Dermis blood vessel endothelial cell (primary cell): Measurements from ENCODE around the gene LIN9. TPM values are rescaled to one million over a fixed set of nuclear protein-coding genes. Genes with fewer than 3 reads are reported as not detected.
"Not testable (repeated sequence)": the region's sequence is repeated elsewhere in the genome, so short reads cannot be mapped to it uniquely, and the experiment has no call there.

Experiments
- DNase-seq: peaks from one replicate; pipeline ENCODE4 v3.0.0; 2010
- total RNA-seq: library from RNA; depleted of rRNA; stranded (reverse); fragments of >200 nt; gene quantifications from 2 replicates; pipeline ENCODE4 v1.2.3, GENCODE V29; 2014

LIN9 gene
- total RNA-seq, 1 donor from 2014 or later, result 5.8 TPM

DNA sequence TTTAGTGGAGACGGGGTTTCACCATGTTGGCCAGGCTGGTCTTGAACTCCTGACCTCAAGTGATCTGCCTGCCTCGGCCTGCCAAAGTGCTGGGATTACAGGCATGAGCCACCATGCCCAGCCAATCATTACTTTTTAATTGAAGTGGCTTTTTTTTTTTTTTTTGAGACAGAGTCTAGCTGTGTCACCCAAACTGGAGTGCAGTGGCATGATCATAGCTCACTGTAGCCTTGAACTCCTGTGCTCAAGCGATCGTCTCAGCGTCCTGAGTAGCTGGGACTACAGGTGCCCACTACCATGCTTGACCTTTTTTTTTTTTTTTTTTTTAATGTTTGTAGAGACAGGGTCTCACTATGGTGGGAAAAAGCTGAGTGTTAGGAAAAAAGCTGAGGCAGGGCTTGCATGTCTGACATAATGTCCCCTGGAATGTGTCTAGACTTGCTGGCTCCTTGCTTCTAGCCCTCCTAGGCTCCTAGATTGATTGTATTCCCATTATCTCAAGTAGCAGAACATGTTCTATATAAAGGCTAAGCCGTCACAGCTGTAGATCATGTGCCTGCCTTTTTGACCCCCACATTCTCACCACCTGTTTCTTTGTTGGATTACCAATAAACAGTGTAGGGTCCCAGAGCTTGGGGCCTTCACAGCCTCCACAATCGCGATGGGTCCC lies 36.6 kb downstream of the LIN9 start:
- DNase-seq, result not testable (repeated sequence)

DNA sequence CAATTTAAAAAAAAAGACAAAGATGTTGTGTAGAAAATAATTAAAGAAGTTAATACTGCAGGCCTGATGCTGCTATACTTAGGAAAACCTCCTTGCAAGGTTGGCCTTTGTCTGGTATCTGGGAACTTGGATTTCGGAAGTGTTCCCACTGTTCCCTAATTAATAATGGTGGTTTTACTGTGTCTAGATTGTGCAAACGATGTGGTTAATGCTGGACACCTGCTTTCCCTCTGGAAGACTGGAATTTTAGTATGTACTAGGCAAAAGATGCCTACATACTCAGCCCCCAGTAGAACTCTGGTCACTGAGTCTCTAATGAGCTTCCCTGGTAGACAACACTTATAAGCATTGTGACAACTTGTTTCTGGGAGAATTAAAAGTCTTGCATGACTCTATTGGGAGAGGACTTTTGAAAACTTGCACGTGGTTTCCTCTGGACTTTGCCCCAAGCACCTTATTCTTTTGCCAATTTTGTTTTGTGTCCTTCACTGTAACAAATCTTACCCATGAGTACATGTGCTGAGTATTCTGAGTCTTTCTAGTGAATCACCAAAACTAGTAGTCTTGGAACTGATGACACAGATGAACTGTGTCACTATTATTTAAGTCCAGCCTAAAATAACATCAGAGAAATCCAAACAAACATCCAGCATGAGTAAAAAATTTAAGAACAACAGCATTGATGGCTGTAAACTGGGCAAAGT lies 40.4 kb downstream of the LIN9 start:
- peak; percentile 5 for DNase-seq

DNA sequence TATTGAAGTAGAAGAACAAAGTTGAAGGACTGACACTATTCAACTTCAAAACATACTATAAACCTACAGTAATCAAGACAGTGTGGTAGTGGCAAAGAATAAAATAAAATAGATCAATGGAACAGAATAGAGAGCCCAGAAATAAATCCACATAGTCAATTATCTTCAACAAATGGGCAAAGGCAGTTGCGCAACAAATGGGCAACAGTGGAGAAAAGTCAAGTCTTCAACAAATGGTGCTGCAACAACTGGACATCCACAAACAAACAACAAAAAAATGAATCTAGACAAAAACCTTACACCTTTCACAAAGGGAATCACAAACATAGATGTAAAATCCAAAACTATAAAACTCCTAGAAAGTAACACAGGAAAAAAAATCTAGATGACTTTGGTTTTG lies 47.1 kb downstream of the LIN9 start:
- DNase-seq, result no peak

DNA sequence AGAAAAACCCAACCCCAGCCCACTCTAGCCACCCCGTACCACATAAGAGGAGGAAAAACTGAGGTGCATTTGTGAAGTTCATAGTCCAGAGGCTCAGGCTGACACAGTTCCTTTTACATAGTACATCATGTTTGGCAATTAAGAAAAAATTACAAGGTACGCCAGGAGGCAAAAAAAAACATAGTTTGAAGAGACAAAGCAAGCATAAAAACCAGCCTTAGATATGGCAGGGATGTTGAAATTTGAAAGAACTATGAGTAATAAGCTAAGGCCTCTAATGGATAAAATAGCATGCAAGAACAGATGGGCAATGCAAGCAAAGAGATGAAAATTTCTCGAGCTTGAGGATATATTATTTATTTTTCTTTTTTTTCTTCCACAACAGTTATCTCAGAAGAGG lies 53.6 kb downstream of the LIN9 start:
- DNase-seq, result no peak

DNA sequence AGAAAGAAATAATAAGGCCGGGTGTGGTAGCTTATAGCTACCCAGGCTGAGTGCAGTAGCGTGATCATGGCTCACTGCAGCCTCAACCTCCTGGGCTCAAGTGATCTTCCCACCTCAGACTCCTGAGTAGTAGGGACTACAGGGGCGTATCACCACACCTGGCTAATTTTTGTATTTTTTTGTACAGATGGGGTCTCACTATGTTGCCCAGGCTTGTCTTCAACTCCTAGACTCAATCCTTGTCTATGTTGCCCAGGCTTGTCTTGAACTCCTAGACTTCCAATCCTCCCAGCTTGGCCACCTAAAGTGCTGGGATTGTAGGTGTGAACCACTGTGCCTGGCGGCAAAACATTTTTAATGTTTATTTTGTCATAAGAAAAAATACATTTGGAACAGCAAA lies 55.0 kb downstream of the LIN9 start:
- DNase-seq, result no peak

DNA sequence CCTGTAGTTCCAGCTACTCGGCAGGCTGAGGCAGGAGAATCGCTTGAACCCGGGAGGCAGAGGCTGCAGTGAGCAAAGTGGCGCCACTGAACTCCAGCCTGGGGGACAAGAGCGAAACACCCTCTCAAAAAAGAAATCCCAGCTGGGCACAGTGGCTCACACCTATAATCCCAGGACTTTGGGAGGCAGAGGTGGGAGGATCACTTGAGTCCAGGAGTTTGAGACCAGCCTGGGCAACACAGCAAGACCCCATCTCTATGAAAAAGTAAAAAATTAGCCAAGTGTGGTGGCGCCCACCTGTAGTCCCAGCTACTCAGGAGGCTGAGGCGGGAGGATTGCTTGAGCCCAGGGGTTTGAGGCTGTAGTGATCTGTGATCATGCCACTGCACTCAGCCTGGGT lies 56.1 kb downstream of the LIN9 start:
- not testable (repeated sequence) for DNase-seq

DNA sequence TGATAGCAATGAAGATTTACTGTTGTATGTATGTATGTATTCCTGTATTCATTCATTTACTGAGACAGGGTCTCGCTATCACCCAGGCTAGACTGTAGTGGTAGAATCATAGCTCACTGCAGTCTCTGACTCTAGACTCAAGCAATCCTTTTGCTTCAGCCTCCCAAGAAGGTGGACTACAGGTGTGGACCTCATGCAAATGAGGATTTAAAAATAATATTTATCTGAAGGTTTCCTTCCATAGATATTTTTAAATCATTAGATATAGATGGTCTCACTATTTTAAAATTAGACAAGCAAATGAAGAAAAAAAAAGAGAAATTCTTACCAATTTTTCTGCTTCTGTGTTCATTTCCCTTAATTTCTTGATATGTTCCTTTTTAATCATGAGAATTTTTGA lies 58.5 kb downstream of the LIN9 start:
- no peak for DNase-seq

DNA sequence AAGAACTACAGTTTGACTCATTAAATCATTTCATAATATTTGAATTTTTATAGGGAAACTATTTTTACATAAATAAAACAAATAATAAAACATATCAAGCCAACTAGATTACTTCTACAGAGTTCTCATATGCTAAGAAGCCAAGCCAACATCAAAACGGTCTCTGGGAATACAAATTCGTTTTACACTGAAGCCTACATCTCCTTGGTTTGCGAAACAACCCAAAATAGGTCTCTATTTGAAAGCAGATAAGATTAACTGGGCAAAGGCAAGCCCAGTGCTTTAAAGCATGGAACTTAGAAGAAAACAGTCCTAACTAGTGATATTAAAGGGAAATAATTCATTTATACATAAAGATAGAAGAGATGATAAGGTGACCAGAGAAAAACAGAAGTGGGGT lies 60.2 kb downstream of the LIN9 start:
- no peak for DNase-seq

DNA sequence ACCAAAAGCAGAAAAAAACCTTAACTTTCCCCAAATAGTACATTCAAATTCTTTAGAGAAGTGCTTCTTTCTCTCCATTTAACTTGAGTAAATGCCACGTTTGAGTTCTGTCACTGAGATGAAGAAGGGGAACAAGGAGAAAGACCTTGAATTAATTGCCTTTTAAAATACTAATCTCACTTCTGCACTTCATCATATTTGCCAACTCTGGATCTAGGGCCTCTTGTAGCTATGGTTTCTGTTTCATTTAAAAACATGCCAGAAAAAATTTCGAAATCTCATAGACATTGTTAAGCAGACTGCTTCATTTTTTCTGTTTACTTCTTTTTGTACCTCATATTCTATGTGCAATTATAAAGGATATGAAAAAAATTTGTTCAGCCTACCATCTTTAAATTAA lies 60.9 kb downstream of the LIN9 start:
- DNase-seq, result no peak

DNA sequence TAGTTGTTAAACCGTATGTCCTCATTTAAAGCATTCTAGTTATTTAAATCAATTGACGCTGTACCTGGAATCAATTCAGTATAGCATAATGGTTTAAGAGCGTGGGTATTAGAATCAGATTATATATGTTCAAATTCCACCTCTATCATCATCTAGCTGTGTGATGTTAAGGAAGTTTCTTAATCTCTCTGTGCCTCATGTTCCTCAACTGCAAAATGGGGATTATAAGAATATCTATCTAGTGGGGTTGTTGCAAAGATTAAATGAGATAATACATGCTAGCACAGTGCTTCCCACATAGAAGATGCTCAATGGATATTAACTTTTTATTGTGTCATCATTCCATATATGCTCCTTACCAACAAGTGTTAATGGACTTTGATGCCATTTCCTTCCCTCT lies 69.5 kb downstream of the LIN9 start:
- DNase-seq, result no peak

DNA sequence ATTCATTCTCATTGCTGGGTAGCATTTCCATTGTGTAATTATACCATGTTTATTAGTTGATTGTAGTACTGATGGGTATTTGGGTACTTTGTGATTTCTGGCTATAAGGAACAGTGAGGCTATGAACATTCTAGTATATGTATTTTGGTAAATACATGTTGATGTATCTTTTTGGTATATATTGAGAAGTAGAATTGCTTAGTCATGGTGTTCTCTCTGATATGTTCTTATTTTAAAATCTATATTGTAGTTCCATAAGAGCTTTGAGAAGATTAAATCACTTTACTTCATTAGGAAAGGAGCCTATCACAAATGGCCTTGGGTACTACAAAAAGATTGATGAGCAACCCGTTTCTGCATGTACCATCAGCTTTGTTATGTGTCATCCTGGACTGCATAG lies 72.1 kb downstream of the LIN9 start:
- no peak for DNase-seq

DNA sequence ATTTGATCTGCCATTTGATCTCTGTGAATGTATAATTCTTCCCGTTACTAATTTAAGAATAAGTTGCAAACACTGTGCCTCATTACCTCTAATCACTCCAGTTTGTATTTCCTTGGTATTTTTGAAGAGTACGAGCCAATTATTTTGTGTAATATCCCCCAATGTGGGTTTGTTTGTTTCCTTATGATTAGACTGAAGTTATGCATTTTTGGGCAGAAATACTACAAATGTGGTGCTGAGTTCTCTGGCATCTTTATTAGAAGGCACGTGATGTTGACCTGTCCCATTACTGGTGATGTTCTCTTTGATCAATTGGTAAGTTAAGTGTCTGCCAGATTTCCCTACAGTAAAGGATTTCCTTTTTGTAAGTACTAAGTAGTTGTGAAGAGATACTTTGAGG lies 75.2 kb downstream of the LIN9 start:
- DNase-seq, result no peak

DNA sequence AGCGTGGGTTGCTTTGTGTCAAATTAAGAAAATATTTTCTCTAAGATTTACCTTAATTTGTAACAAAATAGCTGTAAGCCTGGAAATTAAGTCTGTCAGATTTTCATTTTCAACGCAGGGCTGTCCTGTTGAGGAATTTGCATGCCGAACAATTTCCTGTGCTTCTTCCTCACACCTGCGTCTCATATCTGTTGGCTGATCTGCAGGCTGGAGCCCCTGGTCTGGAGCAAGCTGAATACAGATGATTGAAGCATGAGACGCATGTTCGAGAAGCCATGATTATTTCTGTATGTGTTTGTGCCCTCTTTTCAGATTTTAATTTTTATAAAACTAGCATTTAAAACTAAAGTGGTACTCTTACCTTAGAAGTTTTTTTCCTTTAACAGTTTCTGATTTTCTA lies 75.7 kb downstream of the LIN9 start:
- DNase-seq, result no peak

DNA sequence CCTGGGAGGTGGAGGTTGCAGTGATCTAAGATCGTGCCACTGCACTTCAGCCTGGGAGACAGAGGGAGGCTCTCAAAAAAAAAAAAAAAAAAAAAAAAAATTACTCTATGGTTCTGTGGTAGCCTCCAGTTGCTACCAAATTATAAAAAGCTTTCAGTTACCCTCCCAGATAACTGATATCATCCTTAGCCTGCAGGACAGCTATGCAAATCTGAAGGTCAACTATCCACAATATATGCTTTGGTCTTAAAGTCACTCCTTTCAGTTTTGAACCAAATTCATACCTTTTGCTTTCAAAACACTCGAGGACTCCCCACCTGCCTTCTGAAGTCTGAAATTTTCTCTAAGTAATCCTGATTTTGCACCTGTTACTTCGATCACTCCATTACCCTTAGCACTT lies 82.4 kb downstream of the LIN9 start:
- DNase-seq, result no peak

DNA sequence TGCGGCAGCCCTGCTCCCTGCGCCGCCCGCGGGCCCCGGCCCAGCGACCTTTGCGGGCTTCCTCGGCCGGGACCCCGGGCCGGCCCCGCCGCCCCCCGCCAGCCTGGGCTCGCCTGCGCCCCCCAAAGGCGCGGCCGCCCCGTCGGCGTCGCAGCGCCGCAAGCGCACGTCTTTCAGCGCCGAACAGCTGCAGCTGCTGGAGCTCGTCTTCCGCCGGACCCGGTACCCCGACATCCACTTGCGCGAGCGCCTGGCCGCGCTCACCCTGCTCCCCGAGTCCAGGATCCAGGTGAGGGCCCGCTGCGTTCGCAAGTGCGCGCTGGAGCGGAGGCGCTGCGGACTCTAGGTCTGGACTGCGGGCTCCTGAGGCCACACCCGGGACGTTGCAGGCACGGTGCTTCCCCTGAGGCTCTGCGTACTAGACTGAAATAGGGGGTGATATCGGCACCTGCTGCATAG lies 85.1 kb downstream of the LIN9 start:
- peak; percentile 31 for DNase-seq

DNA sequence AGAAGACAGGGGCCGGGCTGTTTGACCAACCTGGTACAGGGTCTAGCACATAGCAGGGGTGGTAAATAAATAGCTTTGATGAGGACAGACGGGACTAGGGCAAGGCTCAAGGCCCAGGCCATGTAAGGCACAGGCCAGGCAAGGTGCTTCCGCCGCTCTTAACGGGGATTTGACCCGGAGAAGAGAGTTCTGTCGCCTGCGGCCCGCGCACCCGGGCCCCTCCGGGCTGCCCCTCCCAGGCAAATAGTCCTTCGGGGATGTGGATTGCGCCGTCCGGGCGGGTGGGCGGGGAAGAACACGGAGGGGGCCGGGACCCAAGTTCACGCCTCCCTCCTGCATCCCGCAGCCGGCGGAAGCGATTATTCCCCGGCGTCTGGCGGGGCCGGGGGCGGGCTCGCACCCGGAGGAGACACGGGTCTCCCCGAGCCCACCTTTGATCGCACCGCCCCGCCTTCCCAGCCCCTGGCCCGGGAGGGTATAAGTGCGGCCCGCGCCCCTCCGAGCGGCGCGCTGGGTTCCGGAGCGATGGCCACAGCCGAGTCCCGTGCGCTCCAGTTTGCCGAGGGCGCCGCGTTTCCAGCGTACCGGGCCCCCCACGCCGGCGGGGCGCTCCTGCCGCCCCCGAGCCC lies 85.7 kb downstream of the LIN9 start, which contains the start of gene MIXL1:
TSS of gene MIXL1 (plus strand) at position 508 of the 629 bp plus-strand sequence. CDS start at position 526, 18 bp downstream.
- peak; percentile 16 for DNase-seq

DNA sequence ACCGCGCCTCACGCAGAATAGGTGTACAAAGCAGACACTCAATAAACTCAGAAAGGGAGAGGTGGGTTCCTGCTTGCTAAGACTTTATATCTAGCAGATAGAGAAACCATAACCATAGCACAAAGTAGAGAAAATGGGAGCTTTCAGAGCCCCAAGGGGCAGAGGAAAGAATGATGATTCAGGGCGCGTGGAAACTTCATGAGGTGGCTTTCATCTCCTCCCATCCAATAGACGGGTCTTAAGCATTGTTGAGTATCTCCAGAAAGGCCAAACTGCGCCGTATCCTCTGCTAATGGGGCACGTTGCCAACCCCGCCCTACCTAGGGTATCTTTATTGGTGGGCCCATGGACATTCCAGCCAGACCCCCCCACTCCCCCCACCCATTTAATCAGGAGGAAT lies 86.3 kb downstream of the LIN9 start:
- DNase-seq, result no peak

DNA sequence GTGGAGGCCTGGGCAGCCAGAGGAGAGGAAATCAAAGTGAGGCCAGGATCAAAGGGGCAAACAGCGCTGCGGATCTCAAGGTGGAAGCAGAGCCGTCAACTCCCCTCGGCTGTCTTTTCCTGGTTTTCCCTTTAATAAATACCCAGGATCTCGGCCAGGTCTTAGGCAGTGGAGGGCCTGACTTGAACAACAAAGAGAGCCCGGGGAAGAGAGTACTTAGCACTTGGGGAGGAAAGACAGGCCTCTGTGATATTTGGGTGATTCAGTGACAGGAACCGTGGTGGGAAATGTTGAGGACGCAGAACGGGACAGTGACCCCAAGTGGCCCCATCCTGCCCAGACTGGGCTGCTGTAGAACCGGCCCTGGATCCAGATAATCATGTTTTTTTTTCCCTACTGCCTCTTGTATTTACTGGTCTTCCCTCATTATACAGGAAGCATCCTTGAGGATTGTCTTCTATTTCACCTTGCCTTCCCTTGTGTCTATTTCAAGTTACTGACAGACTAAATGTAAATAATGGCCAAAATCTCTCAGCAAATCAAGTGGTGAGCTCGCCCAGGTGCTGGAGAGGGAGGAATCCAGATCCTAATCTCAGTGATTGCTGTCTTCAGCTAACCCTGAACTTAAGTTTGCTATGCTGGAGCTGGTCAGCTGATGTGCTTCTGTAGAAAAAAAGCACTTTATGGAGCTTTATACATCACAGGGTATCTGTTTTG lies 88.3 kb downstream of the LIN9 start:
- DNase-seq, result no peak

DNA sequence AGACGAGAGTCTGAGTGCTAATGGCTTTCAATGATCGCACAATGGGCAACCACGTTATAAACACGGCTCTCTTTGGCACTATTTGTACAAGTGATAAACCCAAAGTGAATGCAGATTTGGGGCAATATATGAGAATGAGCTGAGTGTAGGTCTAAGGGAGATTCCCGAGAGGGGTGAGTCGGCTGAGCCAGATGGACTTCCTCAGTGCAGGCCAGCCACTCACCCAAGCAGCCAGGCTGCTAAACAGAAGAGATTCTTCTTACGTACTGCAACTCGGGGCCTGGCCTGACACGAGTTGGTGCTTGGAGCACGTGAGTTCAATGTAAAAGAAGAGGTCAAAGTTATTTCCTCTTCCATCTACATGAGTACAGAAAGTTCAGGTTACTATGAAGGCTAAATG lies 91.7 kb downstream of the LIN9 start:
- peak; percentile 19 for DNase-seq

DNA sequence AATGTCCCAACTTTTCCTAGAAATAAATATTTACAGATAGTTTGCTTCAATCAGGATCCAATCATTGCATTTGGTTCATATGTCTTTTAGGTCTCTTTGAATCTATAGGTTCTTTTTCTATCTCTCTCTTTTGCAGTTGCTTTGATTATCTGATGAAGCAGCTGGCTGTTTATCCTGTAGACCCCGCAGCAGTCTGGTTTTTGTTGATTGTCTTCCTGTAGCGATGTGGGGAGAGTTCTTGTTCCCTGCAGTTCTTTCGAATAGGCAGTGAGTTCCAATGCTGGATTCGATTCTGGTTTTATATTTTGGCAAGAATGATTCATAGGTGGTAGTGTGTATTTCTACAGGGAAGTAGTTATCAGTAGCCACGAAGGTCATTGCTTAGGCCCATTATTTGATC lies 92.9 kb downstream of the LIN9 start:
- no peak for DNase-seq

DNA sequence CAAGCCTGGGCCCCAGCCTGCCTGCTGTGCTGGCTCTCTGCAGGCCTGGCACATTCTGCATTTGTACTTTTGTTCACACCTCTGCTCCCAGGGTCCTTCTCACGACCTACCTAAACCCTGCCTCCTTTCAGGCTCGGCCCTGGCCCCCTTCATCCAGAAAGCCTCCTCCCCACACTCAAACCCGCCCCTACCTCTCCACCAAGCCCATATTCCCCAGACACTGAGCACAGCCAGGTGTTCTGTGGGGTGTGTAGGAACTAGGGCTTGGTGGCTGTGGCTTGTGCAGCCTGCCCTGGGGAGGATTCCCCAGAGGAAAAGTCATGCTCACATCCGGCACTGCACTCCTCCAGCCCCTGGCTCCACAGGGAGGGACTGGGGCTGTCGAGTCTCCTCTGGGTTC lies 93.7 kb downstream of the LIN9 start:
- DNase-seq, result no peak

DNA sequence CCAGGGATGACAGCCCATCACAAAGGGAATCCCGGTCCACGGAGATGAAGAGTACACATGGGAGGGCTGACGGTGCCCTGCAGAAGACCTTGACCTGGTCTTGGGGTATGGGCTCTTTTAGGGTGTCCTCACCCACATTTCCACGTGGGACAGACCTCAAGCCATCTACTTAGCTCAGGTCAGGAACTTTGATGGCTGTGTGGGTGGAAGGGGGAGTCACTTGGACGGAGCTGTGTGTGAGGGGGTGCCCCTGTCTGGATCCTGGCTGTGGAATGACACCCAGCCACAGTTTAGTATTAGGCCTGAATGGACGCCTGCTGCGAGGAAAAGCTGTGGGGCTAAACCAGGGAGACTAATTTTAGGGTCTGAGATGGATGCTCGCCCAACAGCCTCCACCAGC lies 96.4 kb downstream of the LIN9 start:
- no peak for DNase-seq

DNA sequence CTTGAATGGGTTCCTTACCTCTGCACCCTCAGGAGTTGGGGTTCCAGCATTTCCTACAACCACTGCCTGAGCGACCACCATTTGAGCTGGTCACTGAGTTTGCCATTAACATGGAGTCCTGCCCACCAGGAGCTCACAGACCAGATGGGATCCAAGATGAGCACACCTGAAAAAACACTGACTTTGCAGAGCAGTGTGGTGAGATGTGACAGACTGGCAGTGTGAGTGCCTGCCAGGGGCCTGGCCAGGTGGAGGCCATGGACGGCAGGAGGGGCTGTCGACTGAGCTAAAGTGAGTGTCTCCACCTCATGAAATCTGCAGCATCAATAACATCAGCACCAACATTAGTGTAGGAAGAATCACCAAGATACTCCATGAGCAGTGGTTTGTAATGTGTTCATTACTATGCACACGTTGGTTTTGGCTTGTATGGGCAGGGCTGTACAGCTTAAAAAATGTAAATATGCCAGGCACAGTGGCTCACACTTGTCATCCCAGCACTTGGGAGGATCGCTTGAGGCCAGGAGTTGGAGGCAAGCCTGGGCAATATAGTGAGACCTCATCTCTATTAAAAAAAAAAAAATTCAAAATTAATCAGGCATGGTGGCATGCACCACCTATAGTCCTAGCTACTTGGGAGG lies 97.7 kb downstream of the LIN9 start:
- DNase-seq, result no peak
